WTC11 (cell line): ENCODE measurements around the gene BORCS8. TPM values are rescaled to one million over a fixed set of nuclear protein-coding genes. Genes with fewer than 3 reads are reported as not detected.

Experiments
- ATAC-seq: fragments of 200-7000 bp; cut with Tn5 transposase; 2 replicates; pipeline ENCODE4 v1.10.0; 2021; ENCODE audit warnings: mild to moderate bottlenecking, moderate library complexity
- CTCF ChIA-PET: fragments of 300-600 bp; sonication (Branson Sonifier 250); formaldehyde crosslinking; loops from one replicate; lab custom pipeline; 2021; ENCODE audit warnings: antibody characterized with exemption; lab: Charles Lee
- POLR2A ChIA-PET: fragments of 350-600 bp; sonication (Branson Sonifier 250); formaldehyde crosslinking; loops from one replicate; lab custom pipeline; 2021; ENCODE audit warnings: antibody characterized with exemption; lab: Charles Lee
- DNase-seq: peaks from one replicate; pipeline ENCODE4 v3.0.0; 2021; ENCODE audit warnings: low spot score
- H3K27ac Mint-ChIP-seq: 2 replicates; pipeline ENCODE4 v1.8.0; 2021; ENCODE audit warnings: mixed read lengths
- H3K27me3 Mint-ChIP-seq: 2 replicates; pipeline ENCODE4 v1.8.0; 2021; ENCODE audit warnings: low read depth, mild to moderate bottlenecking, moderate library complexity, mixed read lengths
- H3K36me3 Mint-ChIP-seq: 2 replicates; pipeline ENCODE4 v1.8.0; 2021; ENCODE audit warnings: mixed read lengths
- H3K4me1 Mint-ChIP-seq: 2 replicates; pipeline ENCODE4 v1.8.0; 2022; ENCODE audit warnings: mixed read lengths
- H3K4me3 Mint-ChIP-seq: 2 replicates; pipeline ENCODE4 v1.8.0; 2021; ENCODE audit warnings: mild to moderate bottlenecking, moderate library complexity, mixed read lengths
- H3K9me3 Mint-ChIP-seq: 2 replicates; pipeline ENCODE4 v1.8.0; 2021; ENCODE audit warnings: mixed read lengths
- AFF4 ChIP-seq: sonication (generic); formaldehyde crosslinking; IDR thresholded peaks from 2 replicates; pipeline ENCODE4 v1.8.1; 2023; ENCODE audit warnings: mild to moderate bottlenecking, missing genetic modification reagents, borderline replicate concordance
- ATF1 ChIP-seq: sonication (generic); formaldehyde crosslinking; IDR thresholded peaks from 2 replicates; pipeline ENCODE4 v1.8.1; 2023; ENCODE audit warnings: mild to moderate bottlenecking, moderate library complexity, missing genetic modification reagents
- EMX1 ChIP-seq: fragments of 250-450 bp; sonication (Bioruptor Pico); IDR thresholded peaks from 2 replicates; pipeline ENCODE4 v1.8.0; 2021; ENCODE audit warnings: mild to moderate bottlenecking
- GABPB1 ChIP-seq: sonication (generic); formaldehyde crosslinking; IDR thresholded peaks from 2 replicates; pipeline ENCODE4 v1.8.1; 2023; ENCODE audit warnings: mild to moderate bottlenecking, missing genetic modification reagents
- MAX ChIP-seq: sonication (generic); formaldehyde crosslinking; IDR thresholded peaks from 2 replicates; pipeline ENCODE4 v1.8.0; 2022; ENCODE audit warnings: mild to moderate bottlenecking, missing genetic modification reagents
- MLX ChIP-seq: sonication (generic); formaldehyde crosslinking; IDR thresholded peaks from 2 replicates; pipeline ENCODE4 v1.8.1; 2023; ENCODE audit warnings: mild to moderate bottlenecking, missing genetic modification reagents, moderate library complexity
- MXD4 ChIP-seq: fragments of 250-450 bp; sonication (Bioruptor Pico); IDR thresholded peaks from 2 replicates; pipeline ENCODE4 v1.8.0; 2021; ENCODE audit warnings: mild to moderate bottlenecking, moderate library complexity, borderline replicate concordance
- NFYB ChIP-seq: sonication (generic); formaldehyde crosslinking; conservative IDR thresholded peaks from 2 replicates; pipeline ENCODE4 v1.8.0; 2022; ENCODE audit warnings: low read depth, missing genetic modification reagents
- OVOL2 ChIP-seq: fragments of 250-450 bp; sonication (Bioruptor Pico); IDR thresholded peaks from 2 replicates; pipeline ENCODE4 v1.9.0; 2021; ENCODE audit warnings: mild to moderate bottlenecking, borderline replicate concordance
- SOX15 ChIP-seq: fragments of 250-450 bp; sonication (Bioruptor Pico); IDR thresholded peaks from 2 replicates; pipeline ENCODE4 v1.9.0; 2021; ENCODE audit warnings: mild to moderate bottlenecking
- SP1 ChIP-seq: sonication (generic); formaldehyde crosslinking; conservative IDR thresholded peaks from 2 replicates; pipeline ENCODE4 v1.8.1; 2022; ENCODE audit warnings: missing genetic modification reagents
- ZNF121 ChIP-seq: sonication (generic); formaldehyde crosslinking; IDR thresholded peaks from 2 replicates; pipeline ENCODE4 v1.8.0; 2023; ENCODE audit warnings: missing genetic modification reagents
- ZNF219 ChIP-seq: sonication (generic); formaldehyde crosslinking; IDR thresholded peaks from 2 replicates; pipeline ENCODE4 v1.8.0; 2023; ENCODE audit warnings: missing genetic modification reagents, mild to moderate bottlenecking, borderline replicate concordance
- ZNF232 ChIP-seq: sonication (generic); formaldehyde crosslinking; IDR thresholded peaks from 2 replicates; pipeline ENCODE4 v1.8.0; 2022; ENCODE audit warnings: mild to moderate bottlenecking, missing genetic modification reagents
- ZNF281 ChIP-seq: sonication (generic); formaldehyde crosslinking; IDR thresholded peaks from 2 replicates; pipeline ENCODE4 v1.8.0; 2023; ENCODE audit warnings: mild to moderate bottlenecking, missing genetic modification reagents
- ZNF396 ChIP-seq: fragments of 250-450 bp; sonication (Bioruptor Pico); IDR thresholded peaks from 2 replicates; pipeline ENCODE4 v1.8.0; 2021; ENCODE audit warnings: mild to moderate bottlenecking, moderate library complexity, borderline replicate concordance
- ZNF416 ChIP-seq: fragments of 250-450 bp; sonication (Bioruptor Pico); IDR thresholded peaks from 2 replicates; pipeline ENCODE4 v1.9.0; 2021; ENCODE audit warnings: mild to moderate bottlenecking, inconsistent platforms
- total RNA-seq: library from RNA; stranded (reverse); gene quantifications from 3 replicates; pipeline ENCODE4 v1.2.3, GENCODE V29; 2021

Gene BORCS8
- total RNA-seq, 1 experiment from 2014 or later: 20.9 TPM

- Mint-ChIP-seq H3K4me1 (peaks cover 15% of the 10 kb centered on the region), H3K36me3 (no peaks in the 10 kb centered on the region), H3K4me3 (no peak overlapping the region), H3K27me3 (peaks cover 68% of the 10 kb centered on the region), H3K9me3 (no peaks in the 10 kb centered on the region), H3K27ac (no peak overlapping the region)
- POLR2A ChIA-PET: interaction anchor here (1.0 kb wide), 1 partner anchor 53 kb away, joined by 3 read pairs; no protein-coding TSS in a partner anchor
- peak; percentile 52 for DNase-seq
- CTCF ChIA-PET: interaction anchor here (1.0 to 1.9 kb wide), 3 partner anchors 14 to 26 kb away, joined by 3 to 7 read pairs (median 3); no protein-coding TSS in a partner anchor
- ATAC-seq: no peak
- peak; percentile 62; the same call in 1 of the 2 replicates for TF ChIP-seq ZNF281 (CRISPR knock-in tag)
- TF ChIP-seq ZNF219 (CRISPR knock-in tag): no peak
- TF ChIP-seq OVOL2 (CRISPR knock-in tag): no peak
- TF ChIP-seq GABPB1 (CRISPR knock-in tag): peak; percentile 100
- TF ChIP-seq ZNF396 (CRISPR knock-in tag): no peak
- TF ChIP-seq SOX15: no peak
Measured at GRCh38 chr19:19171821-19172532, 20.0 kb downstream of the BORCS8 start.

- Mint-ChIP-seq H3K4me3 (peak overlapping the region; percentile 61), H3K36me3 (no peaks in the 10 kb centered on the region), H3K27me3 (peaks cover 68% of the 10 kb centered on the region), H3K4me1 (peaks cover 15% of the 10 kb centered on the region)
- CTCF ChIA-PET: no interaction called here
- POLR2A ChIA-PET: interaction anchor here (0.6 to 1.5 kb wide), 2 partner anchors 10 to 22 kb away, joined by 3 to 12 read pairs; no protein-coding TSS in a partner anchor
- DNase-seq: no peak
- TF ChIP-seq ZNF232 (CRISPR knock-in tag) (no peak), AFF4 (CRISPR knock-in tag) (no peak), ZNF121 (CRISPR knock-in tag) (peak; percentile 81; the same call in 1 of the 2 replicates)
- TF ChIP-seq, all 79 proteins: peak for 1
- H3K27ac Mint-ChIP-seq: no peak overlapping the region
- no peak for ATAC-seq
- no peaks in the 10 kb centered on the region for H3K9me3 Mint-ChIP-seq
Measured at GRCh38 chr19:19170873-19171672, 20.9 kb downstream of the BORCS8 start.

GRCh38 chr19:19170053-19170872 is 21.7 kb downstream of the BORCS8 start, which contains the start of gene MEF2B:
Gene MEF2B (minus strand): TSS chr19:19170263. CDS start chr19:19150735, 19,528 bp downstream.
- ChIA-PET POLR2A (interaction anchor here (0.6 to 1.5 kb wide), 6 partner anchors 9 to 49 kb away, joined by 3 to 12 read pairs (median 5); no protein-coding TSS in a partner anchor), CTCF (interaction anchor here (0.6 to 3.3 kb wide), 7 partner anchors 16 to 89 kb away, joined by 3 to 32 read pairs (median 5); no protein-coding TSS in a partner anchor)
- no peaks in the 10 kb centered on the region for H3K9me3 Mint-ChIP-seq
- no peak within 1 kb of the TSS for H3K27ac Mint-ChIP-seq
- H3K4me1 Mint-ChIP-seq: peaks cover 15% of the 10 kb centered on the region
- TF ChIP-seq NFYB (CRISPR knock-in tag) (peak; percentile 81), GABPB1 (CRISPR knock-in tag) (peak; percentile 45; the same call in 1 of the 2 replicates), ZNF281 (CRISPR knock-in tag) (0 out of 2 replicates have a peak, but pooled peaks have one; percentile 9), ATF1 (no peak), SP1 (CRISPR knock-in tag) (peak; percentile 95), ZNF416 (CRISPR knock-in tag) (no peak), MLX (no peak), MXD4 (no peak), MAX (peak; percentile 65), EMX1 (0 out of 2 replicates have a peak, but pooled peaks have one; percentile 24)
- peaks cover 71% of the 10 kb centered on the region for H3K27me3 Mint-ChIP-seq
- peak; percentile 93 for ATAC-seq
- peak; percentile 97 for DNase-seq
- H3K4me3 Mint-ChIP-seq: peak within 1 kb of the TSS; percentile 61
- H3K36me3 Mint-ChIP-seq: no peaks in the 10 kb centered on the region
